HG02763 (cell line): Measurements from ENCODE around the gene KLK3.

Experiments used
- ATAC-seq: cut with Tn5 transposase; IDR thresholded peaks from one replicate; pipeline ENCODE4 v1.9.1; 2021; ENCODE audit warnings: mild to moderate bottlenecking, moderate library complexity; ENCODE audit not compliant: unreplicated experiment

Gene KLK3

GRCh38 chr19:50896591-50897190 is 42.0 kb downstream of the KLK3 start:
- ATAC-seq, result peak; percentile 84

DNA sequence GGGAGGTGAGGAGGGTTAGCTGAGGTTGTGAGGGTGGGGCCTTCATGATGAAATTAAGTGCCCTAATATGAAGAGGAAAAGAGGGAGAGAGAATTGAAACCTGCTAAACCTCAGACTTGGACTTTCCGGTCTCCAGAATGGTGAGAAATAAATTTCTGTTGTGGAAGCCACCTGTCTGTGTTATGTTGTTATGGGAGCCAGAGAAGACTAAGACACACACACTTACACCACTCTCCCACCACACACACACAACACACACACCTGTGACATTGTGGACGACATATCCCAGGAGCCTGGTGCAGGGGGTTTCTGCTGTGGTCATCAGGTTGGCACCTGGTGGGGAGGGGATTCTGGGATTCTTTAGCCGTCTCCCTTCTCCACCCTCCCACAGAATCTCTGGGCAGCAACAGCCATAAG is 42.5 kb downstream of the KLK3 start:
- peak; percentile 13 for ATAC-seq

- ATAC-seq, result peak; percentile 3
Measured at GRCh38 chr19:50897612-50898011, 42.9 kb downstream of the KLK3 start.

DNA sequence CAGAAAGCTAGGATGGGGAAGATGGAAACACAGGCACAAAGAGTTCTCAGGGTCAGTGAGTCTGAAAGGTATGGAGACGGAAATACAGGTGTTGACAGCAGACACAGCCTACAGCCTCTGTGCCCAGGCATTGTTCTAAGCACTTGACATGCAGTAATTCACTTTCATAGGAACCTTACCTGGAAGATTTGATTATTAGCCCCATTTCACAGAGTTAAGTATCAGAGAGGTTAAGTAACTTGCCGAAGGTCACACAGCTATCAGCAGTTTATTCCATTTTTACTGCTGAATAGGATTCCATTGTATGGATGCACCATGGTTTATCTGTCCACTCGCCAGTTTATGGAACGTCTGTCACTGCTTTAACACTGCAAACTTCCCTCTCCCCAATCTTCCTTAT is 43.3 kb downstream of the KLK3 start:
- no peak for ATAC-seq

DNA sequence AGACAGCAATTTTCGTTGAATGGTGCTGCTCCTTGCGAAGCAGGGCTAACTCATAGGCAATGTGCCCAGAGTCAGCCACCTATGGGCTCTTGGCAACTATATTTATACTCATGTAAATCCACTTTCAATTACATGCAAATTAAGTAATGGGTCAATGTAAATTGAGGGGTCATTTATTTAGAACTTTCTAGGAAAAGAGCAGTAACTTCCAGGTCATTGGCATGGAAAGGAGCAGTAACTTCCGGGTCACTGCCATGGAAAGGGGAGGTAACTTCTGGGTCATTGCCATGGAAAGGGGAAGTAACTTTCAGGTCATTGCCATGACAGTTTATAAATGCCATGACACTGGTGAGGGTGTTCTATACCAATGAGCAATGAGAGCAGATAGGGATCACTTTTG is 44.9 kb downstream of the KLK3 start:
- ATAC-seq, result no peak

DNA sequence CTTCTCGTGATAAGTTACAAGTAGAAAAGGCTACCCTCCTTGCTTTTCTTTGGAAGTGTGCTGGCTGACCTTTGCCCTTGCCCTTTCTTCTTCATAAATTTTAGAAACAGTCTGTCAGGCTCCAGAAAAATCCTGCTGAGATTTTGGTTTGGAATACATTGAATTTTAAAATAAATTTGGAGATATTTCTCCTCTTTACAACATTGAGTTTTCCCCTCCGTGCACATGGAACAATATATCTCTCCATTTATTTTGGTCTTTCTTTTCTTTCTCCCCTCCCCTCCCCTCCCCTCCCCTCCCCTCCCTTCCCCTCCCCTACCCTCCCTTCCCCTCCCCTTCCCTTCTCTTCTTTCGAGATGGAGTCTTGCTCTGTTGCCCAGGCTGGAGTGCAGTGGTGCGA is 47.9 kb downstream of the KLK3 start:
- no peak for ATAC-seq

DNA sequence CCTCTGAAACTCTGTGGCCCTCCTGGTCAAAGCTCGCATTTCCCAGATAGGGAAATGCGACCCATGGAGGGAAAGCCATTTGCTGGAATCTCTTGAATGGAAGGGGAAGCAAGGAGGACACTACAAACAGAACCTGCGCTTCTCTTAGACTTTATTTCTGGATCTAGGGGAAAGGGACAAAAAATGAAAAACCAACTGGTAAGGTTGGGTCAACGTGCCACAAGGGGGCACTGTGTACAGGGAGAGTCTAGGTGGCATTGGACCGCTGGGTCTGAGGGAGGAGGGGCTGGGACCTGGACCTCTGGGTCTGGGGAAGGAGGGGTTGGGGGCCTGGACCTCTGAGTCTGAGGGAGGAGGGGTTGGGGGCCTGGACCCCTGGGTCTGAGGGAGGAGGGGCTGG is 51.5 kb downstream of the KLK3 start:
- ATAC-seq, result no peak

DNA sequence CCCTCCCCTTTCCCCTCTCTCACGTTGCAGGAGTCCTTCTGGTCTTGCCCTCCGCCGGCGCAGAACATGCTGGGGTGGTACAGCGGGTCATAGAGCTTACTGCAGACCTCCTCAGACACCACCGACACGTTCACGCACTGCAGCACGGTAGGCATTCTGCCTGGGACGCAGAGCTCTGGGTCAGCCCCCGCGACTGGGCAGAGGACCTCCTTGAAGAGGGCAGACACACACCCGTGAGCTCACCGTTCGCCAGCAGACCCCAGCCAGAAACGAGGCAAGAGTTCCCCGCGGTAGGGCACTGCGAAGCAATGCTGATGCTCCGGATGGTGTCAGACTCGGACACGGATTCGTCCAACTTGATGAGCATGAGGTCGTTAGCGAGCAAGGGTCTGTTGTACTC is 53.6 kb downstream of the KLK3 start:
- no peak for ATAC-seq

GRCh38 chr19:50909240-50910070 is 54.7 kb downstream of the KLK3 start:
- ATAC-seq, result no peak
